Panc1 (cell line): ENCODE results near the gene UBQLN4. TPM values are rescaled to one million over a fixed set of nuclear protein-coding genes. Genes with fewer than 3 reads are reported as not detected.

Experiments used
- ATAC-seq: fragments of 200-7000 bp; cut with Tn5 transposase; 2 replicates; pipeline ENCODE4 v1.9.1; 2020; ENCODE audit warnings: mild to moderate bottlenecking, moderate library complexity
- BruUV-seq: library from RNA; stranded (reverse); fragments of 400-500 nt; replicated peaks from 2 replicates; lab custom pipeline; 2021; lab: Mats Ljungman, UMichigan
- CTCF ChIA-PET: fragments of 300-600 bp; sonication (Branson Sonifier 250); formaldehyde crosslinking; loops from one replicate; lab custom pipeline; 2022; ENCODE audit warnings: antibody characterized with exemption; lab: Charles Lee
- POLR2A ChIA-PET: fragments of 300-600 bp; sonication (Branson Sonifier 250); formaldehyde crosslinking; loops from one replicate; lab custom pipeline; 2022; ENCODE audit warnings: antibody characterized with exemption; lab: Charles Lee
- DNase-seq: peaks from one replicate; pipeline ENCODE4 v3.0.0-alpha.2; 2010; ENCODE audit warnings: low read depth, low spot score
- H3K27ac ChIP-seq: 2 replicates; pipeline ENCODE4 v1.5.1; 2011; ENCODE audit warnings: mild to moderate bottlenecking, low read length, inconsistent platforms
- H3K27me3 ChIP-seq: fragments of 200-500 bp; sonication (Bioruptor generic); 2 replicates; pipeline ENCODE4 v1.6.0; 2014; ENCODE audit warnings: low read length, inconsistent platforms; ENCODE audit not compliant: control insufficient read depth, insufficient read depth
- H3K36me3 ChIP-seq: fragments of 200-500 bp; sonication (Bioruptor generic); 2 replicates; pipeline ENCODE4 v1.5.1; 2014; ENCODE audit warnings: inconsistent platforms, mild to moderate bottlenecking, low read length, moderate library complexity; ENCODE audit not compliant: control insufficient read depth, insufficient read depth
- H3K4me1 ChIP-seq: 2 replicates; pipeline ENCODE4 v1.5.1; 2011; ENCODE audit warnings: inconsistent platforms, mild to moderate bottlenecking, low read length, moderate library complexity; ENCODE audit not compliant: control insufficient read depth, insufficient read depth
- H3K4me3 ChIP-seq, 2 experiments: 2 replicates each; pipeline ENCODE4 v1.5.1; 2011 to 2012; ENCODE audit warnings: low read depth in 2 of 2, low read length in 2 of 2, mild to moderate bottlenecking in 2 of 2, inconsistent platforms in 1 of 2, moderate library complexity in 1 of 2
- H3K9me3 ChIP-seq: fragments of 200-500 bp; sonication (Bioruptor generic); 2 replicates; pipeline ENCODE4 v1.5.1; 2014; ENCODE audit warnings: low read depth, mild to moderate bottlenecking, inconsistent platforms, low read length, moderate library complexity; ENCODE audit not compliant: control insufficient read depth, insufficient read depth
- CTCF ChIP-seq: fragments of 450-650 bp; IDR thresholded peaks from 2 replicates; pipeline ENCODE4 v1.5.1; 2017; ENCODE audit warnings: mild to moderate bottlenecking
- POLR2AphosphoS5 ChIP-seq: IDR thresholded peaks from 2 replicates; pipeline ENCODE4 v1.6.1; 2012; ENCODE audit warnings: mild to moderate bottlenecking, low read depth, low read length, moderate library complexity
- REST ChIP-seq, 2 experiments: IDR thresholded peaks; 2 replicates each; pipeline ENCODE4 v1.6.1; 2011 to 2012; ENCODE audit warnings: low read depth in 2 of 2, control low read depth in 1 of 2, low read length in 1 of 2, mild to moderate bottlenecking in 1 of 2, moderate library complexity in 1 of 2; ENCODE audit not compliant: insufficient read depth in 1 of 2
- SIN3A ChIP-seq: IDR thresholded peaks from 2 replicates; pipeline ENCODE4 v1.6.1; 2012; ENCODE audit warnings: low read depth, mild to moderate bottlenecking, low read length, moderate library complexity, borderline replicate concordance; ENCODE audit not compliant: insufficient read depth
- TCF7L2 ChIP-seq: IDR thresholded peaks from 2 replicates; pipeline ENCODE4 v1.6.1; 2011; ENCODE audit warnings: mild to moderate bottlenecking, low read depth, low read length, inconsistent platforms
- in situ Hi-C: cut with HindIII; loops from 2 replicates; pipeline ENCODE4 v1.10.0; 2016; ENCODE audit warnings: low sequenced_read_pairs, low pct_unique_long_range_greater_than_20kb
- intact Hi-C: fragments of 100-400 bp; cut with micrococcal nuclease; formaldehyde crosslinking; loops from one replicate; pipeline ENCODE4 v1.10.0; 2022; ENCODE audit not compliant: unreplicated experiment
- total RNA-seq: library from RNA; stranded (reverse); gene quantifications from one replicate; pipeline ENCODE4 v1.2.1, GENCODE V29; 2021; ENCODE audit not compliant: unreplicated experiment

Gene UBQLN4
- total RNA-seq, 1 experiment from 2014 or later: 60.0 TPM

- no TSS peak for BruUV-seq
- in situ Hi-C loops (no loop called here), intact Hi-C loops (no loop called here)
- no peaks in the 10 kb centered on the region for H3K36me3 ChIP-seq
- CTCF ChIA-PET: no interaction called here
- no peaks in the 10 kb centered on the region for H3K4me1 ChIP-seq
- no peaks in the 10 kb centered on the region for H3K9me3 ChIP-seq
- TF ChIP-seq REST (IDR thresholded peaks at IDR 0.05; ENCODE audit: insufficient read depth in 1 of 2, low read depth in 2 of 2, low read length in 1 of 2): no peak
- no peak for TF ChIP-seq SIN3A
- no peak for TF ChIP-seq TCF7L2
- TF ChIP-seq CTCF: no peak
- no peak for TF ChIP-seq POLR2AphosphoS5
- no peaks in the 10 kb centered on the region for H3K27me3 ChIP-seq
- ATAC-seq: no peak
- POLR2A ChIA-PET: no interaction called here
- H3K27ac ChIP-seq: peak overlapping the region; percentile 36; the same call in 1 of the 2 replicates
- no peak for DNase-seq
- no peak overlapping the region for H3K4me3 ChIP-seq
Observed at GRCh38 chr1:156069490-156070455, 16.2 kb upstream of the UBQLN4 start.

- CTCF ChIA-PET: interaction anchor here (0.6 to 1.3 kb wide), 3 partner anchors 9 to 129 kb away, joined by 3 to 14 read pairs (median 3); no protein-coding TSS in a partner anchor
- DNase-seq: no peak
- intact Hi-C loops (no loop called here), in situ Hi-C loops (no loop called here)
- Histone ChIP-seq H3K4me3 (no peak overlapping the region), H3K4me1 (no peaks in the 10 kb centered on the region), H3K27me3 (no peaks in the 10 kb centered on the region), H3K27ac (no peak overlapping the region), H3K9me3 (no peaks in the 10 kb centered on the region), H3K36me3 (no peaks in the 10 kb centered on the region)
- no peak for TF ChIP-seq REST (IDR thresholded peaks at IDR 0.05; ENCODE audit: insufficient read depth in 1 of 2, low read depth in 2 of 2, low read length in 1 of 2)
- POLR2A ChIA-PET: no interaction called here
- BruUV-seq: no TSS peak
- no peak for ATAC-seq
Observed at GRCh38 chr1:156067262-156067661, 13.7 kb upstream of the UBQLN4 start.
